HCT116 (cell line): ENCODE data around the gene SMYD3. TPM values are rescaled to one million over a fixed set of nuclear protein-coding genes. Genes with fewer than 3 reads are reported as not detected.

Experiments
- ATAC-seq: fragments of 200-7000 bp; cut with Tn5 transposase; 2 replicates; pipeline ENCODE4 v1.9.1; 2020; ENCODE audit warnings: mild to moderate bottlenecking, moderate library complexity
- BruUV-seq: library from RNA; stranded (reverse); fragments of 400-500 nt; replicated peaks from 2 replicates; lab custom pipeline; 2021; lab: Mats Ljungman, UMichigan
- CTCF ChIA-PET: fragments of 300-600 bp; sonication (Branson Sonifier 250); formaldehyde crosslinking; loops from one replicate; lab custom pipeline; 2021; ENCODE audit warnings: antibody characterized with exemption; lab: Charles Lee
- POLR2A ChIA-PET: fragments of 300-600, 350-600 bp; sonication (Branson Sonifier 250); formaldehyde crosslinking; loops from one replicate; lab custom pipeline; 2021; ENCODE audit warnings: antibody characterized with exemption; lab: Charles Lee
- RAD21 ChIA-PET, 2 experiments: fragments of 300-600 bp; sonication (Branson Sonifier 250); formaldehyde crosslinking; loops; one replicate each; lab custom pipeline; 2023; ENCODE audit warnings: low total read pairs in 2 of 2; ENCODE audit not compliant: uncharacterized antibody in 2 of 2, unreplicated experiment in 2 of 2, low non-redundant PET in 1 of 2; lab: Charles Lee
- DNase-seq: peaks from one replicate; pipeline ENCODE4 v3.0.0-alpha.2; 2010; ENCODE audit warnings: low read depth, low spot score
- H2AFZ ChIP-seq: fragments of 200-600 bp; shearing (Covaris generic), sonication (generic); 2 replicates; pipeline ENCODE4 v1.6.1; 2017; ENCODE audit warnings: low read depth, mixed run types, mixed read lengths, antibody characterized with exemption, low read length; ENCODE audit not compliant: poor library complexity, severe bottlenecking
- H3K27ac ChIP-seq: 2 replicates; pipeline ENCODE4 v1.5.1; 2012; ENCODE audit warnings: low read depth, low read length
- H3K27me3 ChIP-seq: fragments of 200-600 bp; sonication (generic); 2 replicates; pipeline ENCODE4 v1.6.1; 2016; ENCODE audit warnings: mixed run types, low read length, mixed read lengths; ENCODE audit not compliant: insufficient read depth
- H3K36me3 ChIP-seq, 2 experiments: fragments of 200-500 bp in 1 of 2; fragments of 200-600 bp in 1 of 2; sonication (Bioruptor generic) in 1 of 2; sonication (generic) in 1 of 2; 2 replicates each; pipeline versions ENCODE4 v1.5.1 to v1.6.1; 2014 to 2016; ENCODE audit warnings: low read length in 2 of 2, inconsistent platforms in 1 of 2, mixed read lengths in 1 of 2, mixed run types in 1 of 2; ENCODE audit not compliant: insufficient read depth in 2 of 2, control insufficient read depth in 1 of 2
- H3K4me1 ChIP-seq, 2 experiments: fragments of 200-600 bp in 1 of 2; sonication (generic) in 1 of 2; 2 replicates each; pipeline versions ENCODE4 v1.5.1 to v1.6.1; 2012 to 2017; ENCODE audit warnings: low read length in 2 of 2, inconsistent platforms in 1 of 2, mild to moderate bottlenecking in 1 of 2, mixed read lengths in 1 of 2, mixed run types in 1 of 2, moderate library complexity in 1 of 2; ENCODE audit not compliant: insufficient read depth in 2 of 2, control insufficient read depth in 1 of 2
- H3K4me2 ChIP-seq: fragments of 200-600 bp; sonication (generic); 2 replicates; pipeline ENCODE4 v1.6.1; 2017; ENCODE audit warnings: mixed run types, low read length, mixed read lengths
- H3K4me3 ChIP-seq, 2 experiments: fragments of 200-600 bp in 1 of 2; sonication (generic) in 1 of 2; replicated peaks in 1 of 2; 2 replicates each; pipeline ENCODE4 v1.5.1; 2011 to 2016; ENCODE audit warnings: low read length in 2 of 2, control low read depth in 1 of 2, low read depth in 1 of 2, mild to moderate bottlenecking in 1 of 2, mixed read lengths in 1 of 2, mixed run types in 1 of 2
- H3K79me2 ChIP-seq: fragments of 200-600 bp; sonication (generic); 2 replicates; pipeline ENCODE4 v1.6.1; 2017; ENCODE audit warnings: mild to moderate bottlenecking, mixed run types, low read length, moderate library complexity, mixed read lengths; ENCODE audit not compliant: insufficient read depth
- H3K9ac ChIP-seq: fragments of 200-600 bp; sonication (generic); 2 replicates; pipeline ENCODE4 v1.6.1; 2016; ENCODE audit warnings: low read length, mixed read lengths
- H3K9me2 ChIP-seq: fragments of 200-600 bp; sonication (generic), shearing (Covaris generic); 2 replicates; pipeline ENCODE4 v1.6.1; 2017; ENCODE audit warnings: mixed run types, mild to moderate bottlenecking, moderate library complexity; ENCODE audit not compliant: insufficient read depth
- H3K9me3 ChIP-seq, 2 experiments: fragments of 200-500 bp in 1 of 2; fragments of 200-600 bp in 1 of 2; sonication (Bioruptor generic) in 1 of 2; sonication (generic) in 1 of 2; 2 replicates each; pipeline ENCODE4 v1.6.1; 2014 to 2017; ENCODE audit warnings: low read length in 2 of 2, mixed read lengths in 2 of 2, inconsistent platforms in 1 of 2, low read depth in 1 of 2, mild to moderate bottlenecking in 1 of 2, mixed run types in 1 of 2, moderate library complexity in 1 of 2; ENCODE audit not compliant: control insufficient read depth in 1 of 2, insufficient read depth in 1 of 2
- H4K20me1 ChIP-seq: fragments of 200-600 bp; sonication (generic), shearing (Covaris generic); 2 replicates; pipeline ENCODE4 v1.6.1; 2017; ENCODE audit warnings: mixed run types, mild to moderate bottlenecking, moderate library complexity; ENCODE audit not compliant: insufficient read depth
- EGR1 ChIP-seq: IDR thresholded peaks from 2 replicates; pipeline ENCODE4 v1.6.1; 2012; ENCODE audit warnings: low read depth
- ELF1 ChIP-seq: IDR thresholded peaks from 2 replicates; pipeline ENCODE4 v1.6.1; 2012; ENCODE audit warnings: low read depth, borderline replicate concordance
- EZH2 ChIP-seq: fragments of 200-600 bp; sonication (generic); IDR thresholded peaks from 2 replicates; pipeline ENCODE4 v1.6.1; 2017; ENCODE audit warnings: antibody characterized with exemption, mixed run types
- EZH2phosphoT487 ChIP-seq: fragments of 200-600 bp; IDR thresholded peaks from 2 replicates; pipeline ENCODE4 v1.6.1; 2018; ENCODE audit warnings: antibody characterized with exemption, borderline replicate concordance
- JUND ChIP-seq: IDR thresholded peaks from 2 replicates; pipeline ENCODE4 v1.6.1; 2012
- SP1 ChIP-seq: IDR thresholded peaks from 2 replicates; pipeline ENCODE4 v1.6.1; 2012; ENCODE audit warnings: low read depth
- TCF7L2 ChIP-seq: IDR thresholded peaks from 2 replicates; pipeline ENCODE4 v1.7.0; 2011; ENCODE audit warnings: borderline replicate concordance, inconsistent platforms; ENCODE audit not compliant: insufficient read depth, insufficient read length; ENCODE audit errors: extremely low read depth
- YY1 ChIP-seq: IDR thresholded peaks from 2 replicates; pipeline ENCODE4 v1.6.1; 2011; ENCODE audit warnings: low read length, low read depth, moderate library complexity, mild to moderate bottlenecking; ENCODE audit not compliant: insufficient replicate concordance; ENCODE audit errors: extremely low read depth
- ZFX ChIP-seq: fragments of 450-650 bp; IDR thresholded peaks from 2 replicates; pipeline ENCODE4 v1.6.1; 2017
- intact Hi-C: fragments of 100-400 bp; cut with micrococcal nuclease; formaldehyde crosslinking; loops from 2 replicates; pipeline ENCODE4 v1.10.0; 2022
- total RNA-seq: library from RNA; stranded (reverse); gene quantifications from one replicate; pipeline ENCODE4 v1.2.1, GENCODE V29; 2021; ENCODE audit not compliant: unreplicated experiment
- TF ChIP-seq, protein P1 (sequence below), 3 experiments: fragments of 200-600 bp in 1 of 3; sonication (generic) in 1 of 3; IDR thresholded peaks in 2 of 3; conservative IDR thresholded peaks in 1 of 3; 2 replicates each; pipeline ENCODE4 v1.5.1; 2012 to 2017; ENCODE audit warnings: low read depth in 2 of 3, low read length in 2 of 3, antibody characterized with exemption in 1 of 3, borderline replicate concordance in 1 of 3, control low read depth in 1 of 3, mild to moderate bottlenecking in 1 of 3, mixed read lengths in 1 of 3, mixed run types in 1 of 3, moderate library complexity in 1 of 3; ENCODE audit not compliant: insufficient read depth in 1 of 3
- TF ChIP-seq, protein P2 (sequence below): IDR thresholded peaks from 2 replicates; pipeline ENCODE4 v1.6.1; 2012

Gene SMYD3
- total RNA-seq, 1 experiment from 2014 or later: 33.6 TPM

DNA sequence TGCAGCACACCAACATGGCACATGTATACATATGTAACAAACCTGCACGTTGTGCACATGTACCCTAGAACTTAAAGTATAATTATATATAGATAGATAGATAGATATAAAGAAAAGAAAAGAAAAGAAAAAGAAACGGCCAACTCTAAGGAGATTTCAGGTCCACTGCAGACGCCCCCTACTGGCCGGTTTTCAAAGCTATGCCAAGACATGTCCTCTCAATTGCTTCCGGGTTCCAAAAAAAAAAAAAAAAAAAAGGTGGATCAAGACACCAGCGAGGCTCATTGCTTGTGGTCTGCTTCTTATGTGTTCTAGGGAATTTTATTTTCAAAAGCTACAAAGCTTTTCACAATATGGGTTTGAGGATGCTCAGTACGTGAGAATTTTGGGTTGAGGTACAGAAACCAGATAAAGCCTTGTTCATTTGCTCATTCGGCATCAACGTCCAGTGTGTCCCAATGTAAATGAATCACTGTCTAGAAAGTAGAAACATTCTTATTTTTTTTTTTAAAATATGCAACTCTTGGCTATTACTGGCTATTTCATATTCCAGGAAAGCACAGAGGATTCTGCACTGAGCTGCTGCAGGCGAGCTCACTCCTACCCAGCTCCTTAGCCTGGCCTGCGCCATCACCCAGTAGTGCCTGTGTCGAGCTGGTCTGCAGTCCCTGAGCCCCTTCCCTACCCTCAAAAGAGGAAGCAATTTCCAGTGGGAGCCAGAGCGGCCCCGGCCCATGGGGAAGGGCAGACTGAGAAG lies 709.3 kb downstream of the SMYD3 start:
- Histone ChIP-seq H3K27ac (no peak overlapping the region), H3K4me3 (no peak overlapping the region), H3K4me2 (no peak overlapping the region), H3K79me2 (no peaks in the 10 kb centered on the region), H3K27me3 (no peaks in the 10 kb centered on the region), H2AFZ (no peak overlapping the region), H3K36me3 (no peaks in the 10 kb centered on the region), H4K20me1 (no peaks in the 10 kb centered on the region), H3K9me2 (no peaks in the 10 kb centered on the region), H3K4me1 (no peaks in the 10 kb centered on the region), H3K9ac (no peak overlapping the region), H3K9me3 (no peaks in the 10 kb centered on the region)
- TF ChIP-seq JUND (no peak), EZH2 (no peak), TCF7L2 (no peak), ZFX (no peak), EZH2phosphoT487 (no peak), EGR1 (no peak), ELF1 (peak; percentile 46), SP1 (no peak), YY1 (peak; percentile 13)
- TF ChIP-seq, protein P1, sequence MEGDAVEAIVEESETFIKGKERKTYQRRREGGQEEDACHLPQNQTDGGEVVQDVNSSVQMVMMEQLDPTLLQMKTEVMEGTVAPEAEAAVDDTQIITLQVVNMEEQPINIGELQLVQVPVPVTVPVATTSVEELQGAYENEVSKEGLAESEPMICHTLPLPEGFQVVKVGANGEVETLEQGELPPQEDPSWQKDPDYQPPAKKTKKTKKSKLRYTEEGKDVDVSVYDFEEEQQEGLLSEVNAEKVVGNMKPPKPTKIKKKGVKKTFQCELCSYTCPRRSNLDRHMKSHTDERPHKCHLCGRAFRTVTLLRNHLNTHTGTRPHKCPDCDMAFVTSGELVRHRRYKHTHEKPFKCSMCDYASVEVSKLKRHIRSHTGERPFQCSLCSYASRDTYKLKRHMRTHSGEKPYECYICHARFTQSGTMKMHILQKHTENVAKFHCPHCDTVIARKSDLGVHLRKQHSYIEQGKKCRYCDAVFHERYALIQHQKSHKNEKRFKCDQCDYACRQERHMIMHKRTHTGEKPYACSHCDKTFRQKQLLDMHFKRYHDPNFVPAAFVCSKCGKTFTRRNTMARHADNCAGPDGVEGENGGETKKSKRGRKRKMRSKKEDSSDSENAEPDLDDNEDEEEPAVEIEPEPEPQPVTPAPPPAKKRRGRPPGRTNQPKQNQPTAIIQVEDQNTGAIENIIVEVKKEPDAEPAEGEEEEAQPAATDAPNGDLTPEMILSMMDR (IDR thresholded peaks at IDR 0.05 in 2 of 3, conservative IDR thresholded peaks at IDR 0.05 in 1 of 3; ENCODE audit: borderline replicate concordance in 1 of 3, insufficient read depth in 1 of 3, low read depth in 2 of 3, low read length in 2 of 3): peak; percentile 24 to 70 (median 62); a peak in 5 of 6 replicates
- TF ChIP-seq, protein P2, sequence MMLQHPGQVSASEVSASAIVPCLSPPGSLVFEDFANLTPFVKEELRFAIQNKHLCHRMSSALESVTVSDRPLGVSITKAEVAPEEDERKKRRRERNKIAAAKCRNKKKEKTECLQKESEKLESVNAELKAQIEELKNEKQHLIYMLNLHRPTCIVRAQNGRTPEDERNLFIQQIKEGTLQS: no peak
- RAD21 ChIA-PET: no interaction called here
- CTCF ChIA-PET: interaction anchor here (1.1 kb wide), 1 partner anchor 9 kb away, joined by 4 read pairs; no protein-coding TSS in a partner anchor
- peak; percentile 34 for DNase-seq
- intact Hi-C loops: no loop called here
- POLR2A ChIA-PET: interaction anchor here (0.6 kb wide), 1 partner anchor 13 kb away, joined by 3 read pairs; no protein-coding TSS in a partner anchor
- ATAC-seq: peak; percentile 62
- no TSS peak for BruUV-seq
